GM18508 (cell line): ENCODE data around the gene FBXW8.

ENCODE experiments used
- ATAC-seq: cut with Tn5 transposase; IDR thresholded peaks from one replicate; pipeline ENCODE4 v1.9.1; 2021; ENCODE audit warnings: moderate number of reproducible peaks; ENCODE audit not compliant: insufficient read depth, unreplicated experiment

Gene FBXW8

GRCh38 chr12:116982791-116983411 lies 72.2 kb downstream of the FBXW8 start:
- ATAC-seq: no peak

DNA sequence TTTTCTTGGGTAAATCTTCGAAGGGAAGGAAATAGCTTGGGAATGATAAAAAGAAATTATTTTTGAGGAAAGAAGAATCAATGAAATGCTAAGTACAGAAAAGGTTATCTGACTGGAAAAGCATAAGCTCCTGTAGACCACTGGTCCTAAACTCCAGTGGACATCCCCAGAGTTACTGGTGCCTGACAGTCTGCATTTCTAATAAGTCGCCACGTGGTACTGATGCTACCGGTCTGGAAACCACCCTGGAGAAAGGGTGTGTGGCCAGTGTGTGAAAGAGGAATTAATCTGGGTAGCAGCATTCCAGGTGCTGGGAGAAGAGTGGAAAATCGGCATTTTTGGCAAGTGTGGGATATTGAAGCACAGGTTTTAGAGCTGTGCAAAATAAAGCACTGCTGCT lies 73.3 kb downstream of the FBXW8 start:
- ATAC-seq: no peak

- ATAC-seq: no peak
Observed at GRCh38 chr12:116990329-116990728, 79.6 kb downstream of the FBXW8 start.

DNA sequence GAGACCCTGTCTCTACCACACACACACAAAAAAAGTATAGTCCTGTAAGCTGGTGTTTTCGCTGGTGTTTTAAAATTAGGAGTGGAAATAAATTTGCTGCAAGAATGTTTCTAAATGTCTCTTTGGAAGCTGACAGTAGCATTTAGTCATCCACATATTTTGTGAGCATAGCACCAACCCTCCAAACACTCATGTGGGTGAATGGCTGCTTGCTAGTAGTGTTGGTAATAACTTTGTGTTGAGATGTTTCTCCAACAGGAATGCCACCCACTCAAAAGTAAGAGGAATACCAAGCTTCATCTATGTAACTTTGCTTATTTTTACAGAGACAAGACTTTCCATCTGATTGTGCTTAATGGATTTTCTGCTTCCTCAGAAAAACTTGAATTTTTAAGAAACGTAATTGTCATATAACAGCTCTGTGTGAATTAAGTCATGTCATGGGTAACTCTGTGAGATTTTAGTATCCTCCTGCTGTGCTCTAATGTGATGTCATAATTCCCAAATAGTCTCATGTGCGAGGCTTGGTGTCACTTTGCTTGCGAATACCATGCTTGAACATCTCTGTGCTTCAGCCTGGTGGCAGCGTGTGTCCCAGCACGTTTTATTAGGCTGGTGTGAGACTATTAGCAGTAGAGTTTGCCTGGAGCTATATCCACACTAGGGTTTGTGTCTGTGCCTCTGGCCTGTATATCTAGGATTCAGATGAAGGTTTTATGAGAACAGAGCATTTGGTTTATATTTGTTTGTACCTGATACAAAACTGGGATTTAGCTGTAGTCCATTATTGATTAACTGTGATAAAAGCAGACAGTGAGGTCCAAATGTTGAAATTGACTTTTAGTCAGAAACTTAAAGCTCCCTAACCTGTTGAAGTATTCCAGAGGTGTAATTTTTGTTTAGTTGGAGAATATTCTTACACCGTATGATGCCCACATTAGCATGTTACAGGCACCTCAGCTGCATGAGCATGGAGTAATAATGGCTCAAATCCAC lies 80.5 kb downstream of the FBXW8 start:
- ATAC-seq: no peak

DNA sequence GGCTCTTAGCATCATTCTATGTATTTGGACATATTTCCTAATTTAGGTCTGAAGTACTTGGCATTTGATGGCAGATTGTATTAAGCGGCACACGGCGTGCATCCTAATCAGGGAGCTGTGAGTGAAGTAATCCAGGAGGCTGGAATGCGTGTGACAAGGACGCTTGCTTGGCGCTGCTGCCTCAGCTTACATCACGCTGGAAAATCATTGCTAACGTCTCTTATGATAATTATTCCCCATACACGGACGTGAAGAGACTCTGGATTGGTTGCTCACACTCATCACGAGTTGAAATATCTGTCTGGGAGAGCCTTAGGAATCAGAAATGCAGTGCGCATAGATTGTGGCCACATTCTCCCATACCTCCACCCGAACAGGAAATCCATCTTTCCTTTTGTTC lies 85.3 kb downstream of the FBXW8 start:
- no peak for ATAC-seq

DNA sequence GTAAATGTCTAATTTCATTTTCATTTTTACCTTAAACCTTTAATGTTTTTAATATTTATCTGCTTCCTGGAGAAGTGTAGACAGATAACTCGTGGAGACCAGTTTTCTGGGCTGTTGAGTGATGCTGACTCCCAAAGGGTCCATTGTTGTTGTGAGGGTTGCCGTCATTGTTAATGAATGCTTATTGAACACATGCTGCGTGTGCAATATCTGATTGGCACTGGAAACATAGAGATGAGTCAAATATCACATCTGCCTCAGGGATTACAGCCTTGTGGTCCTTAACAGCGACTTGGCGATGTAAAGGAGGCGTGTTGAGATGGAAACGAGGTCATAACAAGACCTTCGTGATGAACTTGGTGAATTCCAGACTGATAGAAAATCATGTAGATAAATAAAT lies 85.9 kb downstream of the FBXW8 start:
- ATAC-seq: no peak

DNA sequence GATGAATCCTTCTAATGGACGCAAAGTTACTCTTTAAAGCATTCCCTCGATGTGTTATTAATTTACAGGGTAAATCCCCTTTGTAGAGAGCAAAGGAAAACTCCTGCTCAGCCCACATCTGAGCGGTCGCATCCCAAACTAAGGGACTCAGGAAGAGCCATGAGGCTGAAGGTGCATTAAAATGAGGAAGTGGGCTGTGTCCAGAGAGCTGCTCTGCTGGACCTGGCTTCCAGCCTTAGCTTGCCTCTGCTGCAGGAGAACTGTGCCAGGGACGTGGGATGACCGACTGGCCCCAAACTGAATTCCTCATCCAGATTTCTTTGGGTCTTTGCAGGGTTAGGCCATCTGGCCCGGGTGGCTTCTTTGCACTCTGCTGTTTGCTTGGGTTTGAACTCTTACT lies 88.3 kb downstream of the FBXW8 start:
- ATAC-seq: no peak

GRCh38 chr12:117000316-117000715 lies 89.6 kb downstream of the FBXW8 start:
- no peak for ATAC-seq

DNA sequence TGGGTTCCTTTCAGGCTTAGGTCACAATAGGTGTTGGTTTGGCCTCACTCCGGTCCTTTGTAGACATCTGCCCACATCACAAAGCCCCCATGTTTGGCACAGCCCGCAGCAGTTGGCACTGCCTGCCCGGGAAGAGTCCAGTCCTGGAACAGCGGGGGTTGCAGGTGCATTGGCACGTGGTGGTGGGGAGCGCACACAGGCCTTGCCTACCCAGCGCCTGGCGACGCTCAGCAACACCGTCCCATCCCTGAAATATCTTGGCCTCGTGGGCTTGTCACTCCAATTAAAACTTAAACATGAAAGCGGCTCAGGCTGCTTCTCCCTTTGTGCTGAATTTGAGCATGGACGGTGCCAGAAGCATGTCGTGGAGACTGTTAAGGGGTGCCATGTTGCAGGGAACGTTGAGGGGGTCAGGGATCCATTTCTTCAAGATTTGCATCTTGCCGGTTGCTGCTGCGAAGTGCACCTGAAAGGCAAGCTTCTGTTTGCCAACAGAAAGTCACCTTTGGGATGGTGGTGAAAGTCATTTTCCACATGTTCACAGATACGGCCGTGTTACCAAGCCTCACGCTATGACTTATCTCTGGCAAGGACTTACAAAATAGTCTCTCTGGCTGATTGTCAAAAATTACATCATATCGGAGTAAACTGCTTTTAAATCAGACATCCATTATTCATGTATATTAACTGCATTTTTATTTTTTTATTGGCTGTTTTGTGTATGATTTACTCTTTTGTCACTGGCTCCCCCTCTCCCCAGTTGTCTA lies 91.5 kb downstream of the FBXW8 start:
- no peak for ATAC-seq

GRCh38 chr12:117003883-117004404 lies 93.2 kb downstream of the FBXW8 start:
- ATAC-seq: no peak

DNA sequence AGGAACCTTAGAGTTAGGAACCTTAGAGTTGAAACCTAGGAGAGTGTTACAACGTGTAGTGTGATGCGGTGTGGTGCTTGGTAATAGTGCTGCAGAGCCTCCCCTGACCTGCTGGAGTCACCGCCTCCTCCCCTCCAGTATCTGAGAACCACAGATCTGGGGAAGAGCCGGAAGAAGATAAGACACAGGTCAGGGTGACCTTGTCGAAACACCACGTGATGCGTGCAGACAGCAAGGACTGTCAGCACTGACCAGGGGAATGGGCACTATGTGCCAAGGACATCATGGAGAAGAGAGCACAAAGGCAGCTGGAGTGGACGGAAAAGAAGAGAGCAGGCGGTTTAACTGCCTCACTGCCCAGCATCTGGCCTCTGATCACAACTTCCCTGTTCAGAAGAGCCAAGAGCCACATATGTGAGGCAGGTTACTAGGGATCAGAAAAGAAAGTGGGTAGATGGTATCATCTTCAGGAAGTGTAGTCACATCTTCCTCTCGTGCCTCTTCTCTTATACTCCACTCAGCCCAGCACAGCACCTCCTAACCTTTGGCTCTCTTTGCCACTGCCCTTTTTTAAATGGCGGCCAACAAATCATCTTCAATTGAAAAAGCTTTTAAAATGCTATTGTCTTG lies 94.8 kb downstream of the FBXW8 start:
- ATAC-seq: no peak

DNA sequence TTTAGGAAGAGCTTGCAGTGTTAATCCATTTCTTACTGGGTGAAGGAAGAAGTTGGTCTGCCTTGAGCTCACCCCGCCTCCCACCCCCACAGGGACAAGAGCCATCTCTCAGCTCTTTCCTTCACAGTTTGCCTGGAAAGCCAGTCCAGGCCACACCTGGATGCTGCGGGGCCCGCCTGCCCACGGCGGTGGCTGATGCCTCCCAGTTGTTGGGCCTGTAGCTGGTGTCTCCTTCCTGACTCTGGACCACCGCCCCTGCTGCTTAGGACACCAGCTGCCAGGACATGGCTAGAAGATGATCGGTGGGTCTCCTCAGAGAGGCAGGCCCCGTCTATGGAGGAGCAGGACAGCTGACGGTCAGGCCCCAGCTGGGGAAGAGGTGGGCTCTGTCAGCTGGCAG lies 95.6 kb downstream of the FBXW8 start:
- no peak for ATAC-seq

DNA sequence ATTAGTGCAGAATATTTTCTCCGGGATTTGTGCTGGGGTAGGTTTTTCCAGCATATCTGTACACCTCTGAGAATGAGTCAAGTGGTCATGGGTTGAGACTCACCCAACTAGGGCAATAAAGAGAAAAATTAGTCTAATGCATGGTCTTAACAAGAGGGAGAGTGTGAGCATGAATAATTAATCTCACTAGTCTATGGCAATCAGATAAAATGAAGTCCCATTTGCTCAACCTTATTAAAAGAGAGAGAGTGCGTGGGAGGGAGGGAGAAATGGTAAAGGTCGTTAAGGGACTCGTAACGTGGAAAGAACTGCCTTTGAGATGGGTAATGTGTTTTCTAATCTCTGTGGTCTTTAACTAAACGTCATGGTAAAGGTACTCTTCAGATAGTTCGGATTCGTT lies 96.8 kb downstream of the FBXW8 start:
- ATAC-seq: no peak

DNA sequence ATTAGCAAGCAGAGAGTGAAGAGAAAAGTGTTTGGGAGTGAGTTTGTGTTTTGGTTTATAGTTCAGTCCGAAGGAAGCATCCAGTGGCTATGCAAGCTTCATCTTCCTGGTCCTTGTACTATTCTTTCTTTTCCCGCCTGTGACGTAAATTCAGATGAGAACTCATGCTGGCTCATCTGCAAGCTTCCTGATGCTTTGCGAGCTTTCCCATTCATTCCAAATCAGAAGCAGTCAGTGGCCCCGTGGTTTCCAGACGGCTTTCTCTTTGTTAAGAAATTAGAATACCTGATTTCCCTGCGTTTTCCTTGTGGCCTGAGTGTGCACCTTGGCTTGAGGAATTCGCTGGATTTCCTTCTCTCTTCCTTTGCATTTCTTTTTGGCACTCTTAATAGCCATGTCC lies 99.0 kb downstream of the FBXW8 start:
- ATAC-seq: no peak

- ATAC-seq: no peak
Observed at GRCh38 chr12:117010693-117011451, 100.1 kb downstream of the FBXW8 start.

GRCh38 chr12:117011988-117012805 lies 101.4 kb downstream of the FBXW8 start:
- ATAC-seq: no peak

DNA sequence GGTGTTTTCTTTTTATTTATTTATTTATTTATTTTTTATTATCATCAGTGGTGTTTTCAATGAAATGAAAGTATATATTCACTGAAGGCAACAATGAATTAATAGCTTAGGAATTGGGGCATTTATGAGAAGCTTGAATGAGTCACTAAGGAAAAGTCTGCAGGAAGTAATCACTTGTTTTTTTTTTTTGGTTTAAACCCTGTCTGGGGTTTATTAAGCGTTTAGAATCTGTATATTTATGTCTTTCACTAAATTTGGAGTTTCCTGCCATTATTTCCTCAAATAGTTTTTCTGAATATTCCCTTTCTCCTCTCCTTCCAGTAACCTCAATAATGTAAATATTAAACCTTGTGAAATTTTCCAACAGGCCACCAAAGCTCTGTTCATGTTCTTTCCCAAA lies 103.0 kb downstream of the FBXW8 start:
- ATAC-seq: no peak

- ATAC-seq: no peak
Observed at GRCh38 chr12:117014342-117014887, 103.7 kb downstream of the FBXW8 start.
